ENCODE data around the gene TMEM234. TPM values are rescaled to one million over a fixed set of nuclear protein-coding genes. Genes with fewer than 3 reads are reported as not detected.

TMEM234 gene
- total and polyA plus RNA-seq, 2 of the 13 experiments (the other 11 are each of a cell fraction or from before 2014, with no cell fraction given), result 6.1 to 9.0 TPM

- TF ChIP-seq ZNF350 (CRISPR knock-in tag; IDR thresholded peaks at IDR 0.05; ENCODE audit: borderline replicate concordance, low read depth), result no peak; the same call in 1 of the 2 replicates
- no peak for TF ChIP-seq ZEB1 (IDR thresholded peaks at IDR 0.05; ENCODE audit: insufficient replicate concordance, low read depth)
- peak; percentile 96 for TF ChIP-seq ZNF841 (CRISPR knock-in tag; IDR thresholded peaks at IDR 0.05; ENCODE audit: borderline replicate concordance)
- TF ChIP-seq ZNF768 (CRISPR knock-in tag; IDR thresholded peaks at IDR 0.05), result peak; percentile 18; the same call in 1 of the 2 replicates
- 0 out of 2 replicates have a peak, but pooled peaks have one; percentile 13 for TF ChIP-seq MLXIP (CRISPR knock-in tag; IDR thresholded peaks at IDR 0.05; ENCODE audit: borderline replicate concordance)
- TF ChIP-seq SIX1 (CRISPR knock-in tag; IDR thresholded peaks at IDR 0.05; ENCODE audit: borderline replicate concordance), result no peak; the same call in 1 of the 2 replicates
- no peak for TF ChIP-seq ZNF501 (CRISPR knock-in tag; IDR thresholded peaks at IDR 0.05)
- TF ChIP-seq SKI (IDR thresholded peaks at IDR 0.05; ENCODE audit: partially characterized antibody), result peak; percentile 25
- TF ChIP-seq NFE2 (CRISPR knock-in tag; IDR thresholded peaks at IDR 0.05), result no peak
- TF ChIP-seq ZFP90 (CRISPR knock-in tag; IDR thresholded peaks at IDR 0.05; ENCODE audit: borderline replicate concordance), result peak; percentile 58; the same call in 1 of the 2 replicates
- peak; percentile 29 for TF ChIP-seq SUZ12 (IDR thresholded peaks at IDR 0.05; ENCODE audit: low read depth, low read length)
- TF ChIP-seq ZNF776 (CRISPR knock-in tag; IDR thresholded peaks at IDR 0.05), result peak; percentile 97; the same call in 1 of the 2 replicates
- TF ChIP-seq LBX2 (CRISPR knock-in tag; IDR thresholded peaks at IDR 0.05; ENCODE audit: borderline replicate concordance), result 0 out of 2 replicates have a peak, but pooled peaks have one; percentile 73
- no peak for TF ChIP-seq BCL6 (CRISPR knock-in tag; IDR thresholded peaks at IDR 0.05)
- peak; percentile 75 for TF ChIP-seq THAP9 (CRISPR knock-in tag; IDR thresholded peaks at IDR 0.05; ENCODE audit: borderline replicate concordance)
- peak; percentile 45; the same call in 1 of the 2 replicates for TF ChIP-seq ZSCAN12 (CRISPR knock-in tag; IDR thresholded peaks at IDR 0.05)
- TF ChIP-seq DRAP1 (CRISPR knock-in tag; IDR thresholded peaks at IDR 0.05), result peak; percentile 65; the same call in 1 of the 2 replicates
- peak; percentile 49; the same call in 1 of the 2 replicates for TF ChIP-seq SP5 (CRISPR knock-in tag; IDR thresholded peaks at IDR 0.05; ENCODE audit: borderline replicate concordance, low read depth)
- TF ChIP-seq NR2F2 (IDR thresholded peaks at IDR 0.05; ENCODE audit: borderline replicate concordance, low read depth), result 0 out of 2 replicates have a peak, but pooled peaks have one; percentile 4
- TF ChIP-seq ZNF674 (CRISPR knock-in tag; IDR thresholded peaks at IDR 0.05; ENCODE audit: low read depth), result peak; percentile 91; the same call in 1 of the 2 replicates
- TF ChIP-seq ZBTB43 (CRISPR knock-in tag; conservative IDR thresholded peaks at IDR 0.05), result peak; percentile 60
Observed at GRCh38 chr1:32179443-32180185, 42.5 kb downstream of the TMEM234 start, which contains the start of gene TXLNA (continued).
